ENCODE results near the gene NHLRC2. TPM values are rescaled to one million over a fixed set of nuclear protein-coding genes. Genes with fewer than 3 reads are reported as not detected.

Gene NHLRC2
- total RNA-seq, 1 experiment from 2014 or later = 56.3 TPM

DNA sequence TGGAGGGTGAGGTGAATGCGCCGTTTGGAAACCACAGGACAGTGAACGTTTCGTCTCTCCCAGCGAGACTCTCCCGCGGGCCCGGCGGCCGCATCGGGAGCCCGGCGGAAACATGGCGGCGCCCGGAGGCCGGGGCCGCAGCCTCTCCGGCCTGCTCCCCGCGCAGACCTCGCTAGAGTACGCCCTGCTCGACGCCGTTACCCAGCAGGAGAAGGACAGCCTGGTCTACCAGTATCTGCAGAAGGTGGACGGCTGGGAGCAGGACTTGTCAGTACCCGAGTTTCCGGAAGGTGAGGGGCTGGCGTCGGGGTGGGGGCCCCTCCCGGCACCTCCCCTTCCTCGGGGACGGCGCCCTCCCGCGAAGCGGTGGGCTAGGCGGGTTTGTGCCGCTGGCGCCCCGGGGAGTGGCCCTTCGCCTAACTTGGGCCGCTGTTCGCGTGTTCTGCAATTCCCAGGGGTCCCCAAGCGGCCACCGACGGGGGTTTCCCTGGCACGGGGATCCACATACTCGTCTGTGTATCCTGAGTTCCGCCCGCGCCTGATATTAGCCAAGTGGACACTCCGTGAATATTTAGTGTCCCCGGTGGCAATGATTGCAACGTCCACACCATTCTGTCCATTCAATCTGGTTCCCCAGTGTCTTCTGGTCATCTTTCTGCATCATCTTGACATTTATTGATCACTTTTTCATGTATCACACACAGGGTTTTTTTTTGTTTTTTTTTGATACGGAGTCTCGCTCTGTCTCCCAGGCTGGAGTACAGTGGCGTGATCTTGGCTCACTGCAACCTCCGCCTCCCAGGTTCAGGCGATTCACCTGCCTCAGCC, 514 bp downstream of the NHLRC2 start (continued):
- TF ChIP-seq ZBTB33 (IDR thresholded peaks at IDR 0.05; ENCODE audit: extremely low read depth, insufficient replicate concordance, low read length) (peak; percentile 44), EZH2phosphoT487 (IDR thresholded peaks at IDR 0.05; ENCODE audit: borderline replicate concordance) (no peak), POLR2A (IDR thresholded peaks at IDR 0.05; ENCODE audit: borderline replicate concordance, extremely low read depth, insufficient read depth, insufficient read length) (peak; percentile 82)

DNA sequence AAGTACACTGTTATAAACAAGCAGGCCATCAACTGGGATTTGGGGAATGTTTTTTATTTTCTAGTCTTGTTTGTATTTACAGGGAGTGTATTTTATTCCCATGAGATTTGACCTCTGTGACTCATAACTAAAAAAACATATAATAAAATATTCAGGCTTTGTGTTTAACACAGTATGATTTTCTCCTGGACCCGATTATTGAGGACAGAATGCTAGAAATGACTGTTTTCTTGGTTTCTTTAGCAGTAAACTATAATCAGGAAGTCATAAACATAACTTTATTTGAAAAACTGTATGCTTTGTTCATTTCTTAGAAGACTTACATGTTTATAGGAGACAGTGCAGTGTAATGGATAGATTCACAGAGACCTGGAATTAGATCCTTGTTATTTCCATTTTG, 2.1 kb downstream of the NHLRC2 start:
- Histone ChIP-seq H3K27me3 (ENCODE audit: insufficient read depth, low read length) (no peaks in the 10 kb centered on the region), H3K9me3 (ENCODE audit: control insufficient read depth in 1 of 2, insufficient read depth in 1 of 2, low read depth in 1 of 2, low read length in 2 of 2) (no peaks in the 10 kb centered on the region), H3K4me2 (ENCODE audit: low read length) (peak overlapping the region; percentile 87), H3K4me3 (replicated peaks in 1 of 2; ENCODE audit: low read depth in 1 of 2, low read length in 2 of 2) (no peak overlapping the region; a peak in 1 of 4 replicates), H3K4me1 (ENCODE audit: control insufficient read depth in 1 of 2, insufficient read depth in 2 of 2, low read length in 2 of 2) (peaks cover 14 to 21% of the 10 kb centered on the region in 2 experiments; a peak in 3 of 4 replicates), H3K9me2 (ENCODE audit: insufficient read depth) (no peaks in the 10 kb centered on the region), H3K27ac (ENCODE audit: low read depth, low read length) (no peak overlapping the region), H3K9ac (ENCODE audit: low read length) (no peak overlapping the region), H3K36me3 (ENCODE audit: control insufficient read depth in 1 of 2, insufficient read depth in 2 of 2, low read length in 2 of 2) (peaks cover 19 to 23% of the 10 kb centered on the region in 2 experiments), H4K20me1 (ENCODE audit: insufficient read depth) (no peaks in the 10 kb centered on the region), H2AFZ (ENCODE audit: low read depth, low read length, poor library complexity, severe bottlenecking) (no peak overlapping the region), H3K79me2 (ENCODE audit: insufficient read depth, low read length) (peaks cover 45% of the 10 kb centered on the region)
- no peak for ATAC-seq
- ChIA-PET POLR2A (no interaction called here), RAD21 (ENCODE audit: low non-redundant PET in 1 of 2, low total read pairs in 2 of 2, uncharacterized antibody in 2 of 2, unreplicated experiment in 2 of 2) (no interaction called here), CTCF (no interaction called here)
- intact Hi-C loops (cut with micrococcal nuclease) = no loop called here
- BruUV-seq (replicated peaks) = no TSS peak
- no peak for DNase-seq (ENCODE audit: low read depth, low spot score)
- no peak for TF ChIP-seq EZH2 (IDR thresholded peaks at IDR 0.05)
- TF ChIP-seq, protein P1, sequence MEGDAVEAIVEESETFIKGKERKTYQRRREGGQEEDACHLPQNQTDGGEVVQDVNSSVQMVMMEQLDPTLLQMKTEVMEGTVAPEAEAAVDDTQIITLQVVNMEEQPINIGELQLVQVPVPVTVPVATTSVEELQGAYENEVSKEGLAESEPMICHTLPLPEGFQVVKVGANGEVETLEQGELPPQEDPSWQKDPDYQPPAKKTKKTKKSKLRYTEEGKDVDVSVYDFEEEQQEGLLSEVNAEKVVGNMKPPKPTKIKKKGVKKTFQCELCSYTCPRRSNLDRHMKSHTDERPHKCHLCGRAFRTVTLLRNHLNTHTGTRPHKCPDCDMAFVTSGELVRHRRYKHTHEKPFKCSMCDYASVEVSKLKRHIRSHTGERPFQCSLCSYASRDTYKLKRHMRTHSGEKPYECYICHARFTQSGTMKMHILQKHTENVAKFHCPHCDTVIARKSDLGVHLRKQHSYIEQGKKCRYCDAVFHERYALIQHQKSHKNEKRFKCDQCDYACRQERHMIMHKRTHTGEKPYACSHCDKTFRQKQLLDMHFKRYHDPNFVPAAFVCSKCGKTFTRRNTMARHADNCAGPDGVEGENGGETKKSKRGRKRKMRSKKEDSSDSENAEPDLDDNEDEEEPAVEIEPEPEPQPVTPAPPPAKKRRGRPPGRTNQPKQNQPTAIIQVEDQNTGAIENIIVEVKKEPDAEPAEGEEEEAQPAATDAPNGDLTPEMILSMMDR (IDR thresholded peaks at IDR 0.05 in 2 of 3, conservative IDR thresholded peaks at IDR 0.05 in 1 of 3; ENCODE audit: borderline replicate concordance in 1 of 3, insufficient read depth in 1 of 3, low read depth in 2 of 3, low read length in 2 of 3) = no peak
- TF ChIP-seq RAD21 (IDR thresholded peaks at IDR 0.05; ENCODE audit: low read depth) = no peak
- TF ChIP-seq EGR1 (IDR thresholded peaks at IDR 0.05; ENCODE audit: low read depth) = no peak
- no peak for TF ChIP-seq SP1 (IDR thresholded peaks at IDR 0.05; ENCODE audit: low read depth)
- no peak for TF ChIP-seq YY1 (IDR thresholded peaks at IDR 0.05; ENCODE audit: extremely low read depth, insufficient replicate concordance, low read depth, low read length)
- TF ChIP-seq CBX3 (IDR thresholded peaks at IDR 0.05; ENCODE audit: low read depth) = no peak
- TF ChIP-seq ELF1 (IDR thresholded peaks at IDR 0.05; ENCODE audit: borderline replicate concordance, low read depth) = no peak

Measured in HCT116 (cell line).